Mesangial cell (primary cell): Measurements from ENCODE around the gene SPNS1. TPM values are rescaled to one million over a fixed set of nuclear protein-coding genes. Genes with fewer than 3 reads are reported as not detected.

Experiments
- total RNA-seq: library from RNA; depleted of rRNA; stranded (reverse); fragments of >200 nt; gene quantifications from 2 replicates; pipeline ENCODE4 v1.2.3, GENCODE V29; 2015

The SPNS1 gene, protein sequence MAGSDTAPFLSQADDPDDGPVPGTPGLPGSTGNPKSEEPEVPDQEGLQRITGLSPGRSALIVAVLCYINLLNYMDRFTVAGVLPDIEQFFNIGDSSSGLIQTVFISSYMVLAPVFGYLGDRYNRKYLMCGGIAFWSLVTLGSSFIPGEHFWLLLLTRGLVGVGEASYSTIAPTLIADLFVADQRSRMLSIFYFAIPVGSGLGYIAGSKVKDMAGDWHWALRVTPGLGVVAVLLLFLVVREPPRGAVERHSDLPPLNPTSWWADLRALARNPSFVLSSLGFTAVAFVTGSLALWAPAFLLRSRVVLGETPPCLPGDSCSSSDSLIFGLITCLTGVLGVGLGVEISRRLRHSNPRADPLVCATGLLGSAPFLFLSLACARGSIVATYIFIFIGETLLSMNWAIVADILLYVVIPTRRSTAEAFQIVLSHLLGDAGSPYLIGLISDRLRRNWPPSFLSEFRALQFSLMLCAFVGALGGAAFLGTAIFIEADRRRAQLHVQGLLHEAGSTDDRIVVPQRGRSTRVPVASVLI
- total RNA-seq: 60.0 and 111 TPM in 2 replicates

GRCh38 chr16:28974437-28975157, at the start of gene SPNS1:
Gene SPNS1 (plus strand): TSS chr16:28974778. CDS start chr16:28975152, 374 bp downstream.

GRCh38 chr16:28931801-28932225, 42.8 kb upstream of the SPNS1 start, which contains the start of gene CD19:
Gene CD19 (plus strand): TSS chr16:28931971. CDS start chr16:28932001, 30 bp downstream.

DNA sequence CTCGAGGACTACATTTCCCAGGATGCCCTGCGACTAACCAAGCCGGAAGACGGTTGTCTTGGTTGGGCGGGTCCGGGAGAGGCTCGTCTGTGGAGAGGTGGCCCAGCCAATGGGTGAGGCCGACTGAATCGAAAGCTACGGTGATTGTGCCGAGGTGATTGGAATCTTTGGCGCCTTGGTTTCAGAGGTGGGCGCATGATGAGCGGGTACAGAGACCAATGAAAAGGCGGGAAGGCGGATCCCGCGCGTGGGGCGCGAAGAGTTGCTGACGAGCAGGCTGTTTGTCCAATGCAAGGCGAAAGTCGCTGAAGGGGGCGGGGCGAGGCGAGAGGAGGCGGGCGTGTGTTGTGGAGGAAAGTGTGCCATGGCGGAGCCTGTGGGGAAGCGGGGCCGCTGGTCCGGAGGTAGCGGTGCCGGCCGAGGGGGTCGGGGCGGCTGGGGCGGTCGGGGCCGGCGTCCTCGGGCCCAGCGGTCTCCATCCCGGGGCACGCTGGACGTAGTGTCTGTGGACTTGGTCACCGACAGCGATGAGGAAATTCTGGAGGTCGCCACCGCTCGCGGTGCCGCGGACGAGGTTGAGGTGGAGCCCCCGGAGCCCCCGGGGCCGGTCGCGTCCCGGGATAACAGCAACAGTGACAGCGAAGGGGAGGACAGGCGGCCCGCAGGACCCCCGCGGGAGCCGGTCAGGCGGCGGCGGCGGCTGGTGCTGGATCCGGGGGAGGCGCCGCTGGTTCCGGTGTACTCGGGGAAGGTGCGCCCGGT, 23.7 kb upstream of the SPNS1 start, which contains the start of gene NFATC2IP:
Gene NFATC2IP, plus strand, starts transcription at position 290 of the 762 bp plus-strand sequence. Its CDS starts 75 bp downstream, at position 365.

DNA sequence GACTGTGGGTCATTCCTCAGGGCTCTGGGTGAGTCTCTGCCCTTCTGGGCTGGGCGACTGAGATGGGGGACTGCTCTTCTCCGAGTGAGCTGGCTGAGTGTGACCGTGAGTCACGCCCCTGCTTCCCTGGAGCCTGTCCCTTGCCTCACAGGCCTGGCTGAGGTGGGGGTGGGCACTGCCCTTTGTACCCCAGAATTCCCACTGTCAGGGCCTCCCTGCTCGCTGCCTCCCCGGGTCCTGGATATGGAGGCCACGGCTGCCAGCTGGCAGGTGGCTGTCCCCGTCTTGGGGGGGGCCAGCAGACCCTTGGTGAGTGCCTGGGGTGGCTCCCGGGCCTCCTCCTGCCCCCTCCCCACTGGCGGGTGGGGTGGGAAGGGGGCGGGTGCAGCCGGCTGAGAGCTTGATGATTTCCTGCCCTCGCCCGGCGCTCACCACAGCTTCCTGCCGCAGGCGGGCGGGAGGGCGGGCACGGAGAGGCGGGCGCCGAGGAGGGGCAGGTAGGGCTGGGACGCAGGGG, 10.1 kb downstream of the SPNS1 start, which contains the start of gene LAT:
Gene LAT, plus strand, starts transcription at position 434 of the 517 bp plus-strand sequence. CDS start 366 bp downstream, outside the sequence.

Other genes starting within 250 kb of the SPNS1 start
- gene NPIPB9, start 223.0 kb upstream of the SPNS1 start, total RNA-seq: 0.38 TPM in 1 of 2 replicates, not detected in the other
- 119 and 120 TPM in 2 replicates for gene ATXN2L, start 151.8 kb upstream of the SPNS1 start, total RNA-seq
- 198 and 222 TPM in 2 replicates for gene TUFM, start 128.4 kb upstream of the SPNS1 start, total RNA-seq
- gene SH2B1, start 110.9 kb upstream of the SPNS1 start, total RNA-seq: 20.2 and 44.5 TPM in 2 replicates
- 0.16 and 0.89 TPM in 2 replicates for gene ATP2A1, start 96.3 kb upstream of the SPNS1 start, total RNA-seq
- 20.0 and 41.2 TPM in 2 replicates for gene RABEP2, start 49.5 kb upstream of the SPNS1 start, total RNA-seq
- 0.16 and 0.25 TPM in 2 replicates for gene CD19, start 42.8 kb upstream of the SPNS1 start, total RNA-seq
- gene NFATC2IP, start 23.8 kb upstream of the SPNS1 start, total RNA-seq: 17.2 and 26.7 TPM in 2 replicates
- 3.7 and 6.2 TPM in 2 replicates for gene LAT, start 10.3 kb downstream of the SPNS1 start, total RNA-seq